ENCODE data around the gene DGKD.

GRCh38 chr2:233414273-233414654, 60.0 kb downstream of the DGKD start:
- no peak for TF ChIP-seq GATA2 (IDR thresholded peaks at IDR 0.05; ENCODE audit: low read depth, low read length)
- TF ChIP-seq GATA3 (IDR thresholded peaks at IDR 0.05; ENCODE audit: low read depth, low read length) = no peak

All from SH-SY5Y (cell line).